ENCODE data around the gene AP3D1.

AP3D1 gene

GRCh38 chr19:2195914-2196313, 44.5 kb upstream of the AP3D1 start:
- H3K4me3 Mint-ChIP-seq, result no peak overlapping the region
- no peak for TF ChIP-seq CTCF (IDR thresholded peaks at IDR 0.05; ENCODE audit: unreplicated experiment in 3 of 3)
- H3K9me3 Mint-ChIP-seq, result no peaks in the 10 kb centered on the region
- H3K27me3 Mint-ChIP-seq (ENCODE audit: low read depth), result no peaks in the 10 kb centered on the region
- no peaks in the 10 kb centered on the region for H3K4me1 Mint-ChIP-seq
- H3K36me3 Mint-ChIP-seq (ENCODE audit: low read depth), result peaks cover 30% of the 10 kb centered on the region
- no peak overlapping the region for H3K27ac Mint-ChIP-seq

GRCh38 chr19:2195361-2195760, 44.0 kb upstream of the AP3D1 start:
- Mint-ChIP-seq H3K4me3 (no peak overlapping the region), H3K4me1 (no peaks in the 10 kb centered on the region), H3K9me3 (no peaks in the 10 kb centered on the region), H3K27ac (no peak overlapping the region), H3K27me3 (ENCODE audit: low read depth) (no peaks in the 10 kb centered on the region), H3K36me3 (ENCODE audit: low read depth) (peaks cover 31% of the 10 kb centered on the region)
- TF ChIP-seq CTCF (IDR thresholded peaks at IDR 0.05; ENCODE audit: unreplicated experiment in 3 of 3), result no peak

- Mint-ChIP-seq H3K27ac (no peak overlapping the region), H3K4me1 (no peaks in the 10 kb centered on the region), H3K36me3 (ENCODE audit: low read depth) (peaks cover 31% of the 10 kb centered on the region), H3K4me3 (no peak overlapping the region), H3K27me3 (ENCODE audit: low read depth) (no peaks in the 10 kb centered on the region), H3K9me3 (no peaks in the 10 kb centered on the region)
- TF ChIP-seq CTCF (IDR thresholded peaks at IDR 0.05; ENCODE audit: unreplicated experiment in 3 of 3), result no peak
Measured at GRCh38 chr19:2194513-2195078, 43.2 kb upstream of the AP3D1 start.

GRCh38 chr19:2193807-2194206, 42.4 kb upstream of the AP3D1 start:
- Mint-ChIP-seq H3K27me3 (ENCODE audit: low read depth) (no peaks in the 10 kb centered on the region), H3K36me3 (ENCODE audit: low read depth) (peaks cover 28% of the 10 kb centered on the region), H3K4me3 (no peak overlapping the region), H3K27ac (no peak overlapping the region), H3K4me1 (no peaks in the 10 kb centered on the region), H3K9me3 (no peaks in the 10 kb centered on the region)
- TF ChIP-seq CTCF (IDR thresholded peaks at IDR 0.05; ENCODE audit: unreplicated experiment in 3 of 3), result no peak

- peaks cover 26% of the 10 kb centered on the region for H3K36me3 Mint-ChIP-seq (ENCODE audit: low read depth)
- no peak overlapping the region for H3K4me3 Mint-ChIP-seq
- no peaks in the 10 kb centered on the region for H3K9me3 Mint-ChIP-seq
- H3K4me1 Mint-ChIP-seq, result no peaks in the 10 kb centered on the region
- no peak for TF ChIP-seq CTCF (IDR thresholded peaks at IDR 0.05; ENCODE audit: unreplicated experiment in 3 of 3)
- no peaks in the 10 kb centered on the region for H3K27me3 Mint-ChIP-seq (ENCODE audit: low read depth)
- H3K27ac Mint-ChIP-seq, result no peak overlapping the region
Measured at GRCh38 chr19:2192862-2193261, 41.5 kb upstream of the AP3D1 start.

Measured in nephron (organoid).